ENCODE data around the gene MRAS.
"Not testable (repeated sequence)": the region's sequence is repeated elsewhere in the genome, so short reads cannot be mapped to it uniquely, and the experiment has no call there.

The MRAS gene

GRCh38 chr3:138445236-138445635 lies 96.9 kb downstream of the MRAS start:
- DNase-seq (ENCODE audit: low read depth in 2 of 2), result no peak

GRCh38 chr3:138445654-138446053 lies 97.3 kb downstream of the MRAS start:
- DNase-seq (ENCODE audit: low read depth in 2 of 2), result no peak

GRCh38 chr3:138448631-138449030 lies 100.3 kb downstream of the MRAS start:
- DNase-seq (ENCODE audit: low read depth in 2 of 2), result no peak

GRCh38 chr3:138449490-138449889 lies 101.1 kb downstream of the MRAS start:
- DNase-seq (ENCODE audit: low read depth in 2 of 2), result no peak

GRCh38 chr3:138450181-138450580 lies 101.8 kb downstream of the MRAS start:
- DNase-seq (ENCODE audit: low read depth in 2 of 2), result no peak

GRCh38 chr3:138450704-138451424 lies 102.5 kb downstream of the MRAS start:
- no peak for DNase-seq (ENCODE audit: low read depth in 2 of 2)

GRCh38 chr3:138451595-138452162 lies 103.3 kb downstream of the MRAS start:
- DNase-seq (ENCODE audit: low read depth in 2 of 2), result no peak

GRCh38 chr3:138452436-138452835 lies 104.1 kb downstream of the MRAS start:
- no peak for DNase-seq (ENCODE audit: low read depth in 2 of 2)

GRCh38 chr3:138453940-138454339 lies 105.6 kb downstream of the MRAS start:
- not testable (repeated sequence) for DNase-seq (ENCODE audit: low read depth in 2 of 2)

Measured in stimulated activated CD8-positive, alpha-beta memory T cell treated with anti-CD3 and anti-CD28 coated beads, Interleukin-2, amount 100 ng/mL, for 1 hour (primary cell).